Coronary artery (tissue), 2 donors: ENCODE data around the gene PPARD.

ENCODE experiments used
- DNase-seq: peaks from one replicate; pipeline ENCODE4 v3.0.0-alpha.2; 2017; ENCODE audit warnings: low spot score
- H3K27ac ChIP-seq, 2 donors: fragments of 200-600 bp; sonication (generic); one replicate each; pipeline ENCODE4 v1.5.1; 2016 to 2019
- H3K4me3 ChIP-seq: fragments of 200-600 bp; sonication (generic); 2 replicates; pipeline ENCODE4 v1.5.1; 2016; ENCODE audit warnings: mild to moderate bottlenecking, moderate library complexity
- TF ChIP-seq, protein P1 (sequence below): fragments of 200-600 bp; sonication (generic); IDR thresholded peaks from one replicate; pipeline ENCODE4 v1.5.1; 2019; ENCODE audit warnings: antibody characterized with exemption

Gene PPARD

DNA sequence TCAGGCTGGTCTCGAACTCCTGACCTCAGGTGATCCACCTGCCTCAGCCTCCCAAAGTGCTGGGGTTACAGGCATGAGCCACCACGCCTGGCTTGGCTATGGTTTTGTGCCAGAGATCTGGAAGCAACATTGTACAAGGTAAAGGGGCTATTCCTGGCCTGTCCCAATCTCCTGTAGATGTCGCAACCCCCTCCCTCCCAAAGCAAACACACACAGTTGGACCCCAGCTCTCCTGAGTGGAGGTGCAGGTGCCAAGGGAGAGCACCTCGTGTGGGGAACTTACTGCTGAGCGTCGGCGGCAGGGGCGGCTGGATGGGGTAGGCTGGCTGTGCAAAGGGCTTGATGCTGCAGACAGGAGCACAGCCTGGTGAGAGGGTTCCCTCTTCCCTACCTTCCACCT is 134.7 kb downstream of the PPARD start:
- TF ChIP-seq, protein P1, sequence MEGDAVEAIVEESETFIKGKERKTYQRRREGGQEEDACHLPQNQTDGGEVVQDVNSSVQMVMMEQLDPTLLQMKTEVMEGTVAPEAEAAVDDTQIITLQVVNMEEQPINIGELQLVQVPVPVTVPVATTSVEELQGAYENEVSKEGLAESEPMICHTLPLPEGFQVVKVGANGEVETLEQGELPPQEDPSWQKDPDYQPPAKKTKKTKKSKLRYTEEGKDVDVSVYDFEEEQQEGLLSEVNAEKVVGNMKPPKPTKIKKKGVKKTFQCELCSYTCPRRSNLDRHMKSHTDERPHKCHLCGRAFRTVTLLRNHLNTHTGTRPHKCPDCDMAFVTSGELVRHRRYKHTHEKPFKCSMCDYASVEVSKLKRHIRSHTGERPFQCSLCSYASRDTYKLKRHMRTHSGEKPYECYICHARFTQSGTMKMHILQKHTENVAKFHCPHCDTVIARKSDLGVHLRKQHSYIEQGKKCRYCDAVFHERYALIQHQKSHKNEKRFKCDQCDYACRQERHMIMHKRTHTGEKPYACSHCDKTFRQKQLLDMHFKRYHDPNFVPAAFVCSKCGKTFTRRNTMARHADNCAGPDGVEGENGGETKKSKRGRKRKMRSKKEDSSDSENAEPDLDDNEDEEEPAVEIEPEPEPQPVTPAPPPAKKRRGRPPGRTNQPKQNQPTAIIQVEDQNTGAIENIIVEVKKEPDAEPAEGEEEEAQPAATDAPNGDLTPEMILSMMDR: no peak
- Histone ChIP-seq H3K4me3 (no peak overlapping the region), H3K27ac (no peak overlapping the region)
- DNase-seq: no peak
